Measurements from ENCODE around the gene ST13. TPM values are rescaled to one million over a fixed set of nuclear protein-coding genes. Genes with fewer than 3 reads are reported as not detected.

ST13 gene
- total RNA-seq, 1 experiment from 2014 or later = 200 TPM

GRCh38 chr22:40829131-40829530, 27.3 kb downstream of the ST13 start:
- Histone ChIP-seq H3K27me3 (ENCODE audit: control insufficient read depth, insufficient read depth, low read length) (no peaks in the 10 kb centered on the region), H3K36me3 (ENCODE audit: control insufficient read depth, insufficient read depth, low read length) (peaks cover 43% of the 10 kb centered on the region), H3K9me3 (ENCODE audit: control insufficient read depth, insufficient read depth, low read depth, low read length) (no peaks in the 10 kb centered on the region), H3K27ac (ENCODE audit: low read length) (no peak overlapping the region), H3K4me1 (ENCODE audit: control insufficient read depth, insufficient read depth, low read length) (peaks cover 6% of the 10 kb centered on the region), H3K4me3 (ENCODE audit: low read depth in 2 of 2, low read length in 2 of 2) (no peak overlapping the region)
- TF ChIP-seq REST (IDR thresholded peaks at IDR 0.05; ENCODE audit: insufficient read depth in 1 of 2, low read depth in 2 of 2, low read length in 1 of 2) (no peak), SIN3A (IDR thresholded peaks at IDR 0.05; ENCODE audit: borderline replicate concordance, insufficient read depth, low read depth, low read length) (no peak), POLR2AphosphoS5 (IDR thresholded peaks at IDR 0.05; ENCODE audit: low read depth, low read length) (no peak), TCF7L2 (IDR thresholded peaks at IDR 0.05; ENCODE audit: low read depth, low read length) (no peak), CTCF (IDR thresholded peaks at IDR 0.05) (no peak)
- DNase-seq (ENCODE audit: low read depth, low spot score) = no peak
- ATAC-seq = no peak
- in situ Hi-C loops (cut with HindIII; ENCODE audit: low pct_unique_long_range_greater_than_20kb, low sequenced_read_pairs) (no loop called here), intact Hi-C loops (cut with micrococcal nuclease; ENCODE audit: unreplicated experiment) (no loop called here)
- ChIA-PET CTCF (interaction anchor here (0.6 kb wide), 1 partner anchor 321 kb away, joined by 6 read pairs; no protein-coding TSS in a partner anchor), POLR2A (no interaction called here)
- BruUV-seq (replicated peaks) = no TSS peak

- DNase-seq (ENCODE audit: low read depth, low spot score) = no peak
- H3K36me3 ChIP-seq (ENCODE audit: control insufficient read depth, insufficient read depth, low read length) = peaks cover 34% of the 10 kb centered on the region
These were observed 29.3 kb downstream of the ST13 start for GRCh38 chr22:40826984-40827741.

More at GRCh38 chr22:40826984-40827741, 29.3 kb downstream of the ST13 start:
- ATAC-seq = no peak
- TF ChIP-seq CTCF (IDR thresholded peaks at IDR 0.05) (no peak), SIN3A (IDR thresholded peaks at IDR 0.05; ENCODE audit: borderline replicate concordance, insufficient read depth, low read depth, low read length) (no peak), POLR2AphosphoS5 (IDR thresholded peaks at IDR 0.05; ENCODE audit: low read depth, low read length) (no peak), REST (IDR thresholded peaks at IDR 0.05; ENCODE audit: insufficient read depth in 1 of 2, low read depth in 2 of 2, low read length in 1 of 2) (no peak), TCF7L2 (IDR thresholded peaks at IDR 0.05; ENCODE audit: low read depth, low read length) (no peak)
- Histone ChIP-seq H3K27ac (ENCODE audit: low read length) (no peak overlapping the region), H3K27me3 (ENCODE audit: control insufficient read depth, insufficient read depth, low read length) (no peaks in the 10 kb centered on the region), H3K9me3 (ENCODE audit: control insufficient read depth, insufficient read depth, low read depth, low read length) (no peaks in the 10 kb centered on the region), H3K4me1 (ENCODE audit: control insufficient read depth, insufficient read depth, low read length) (peaks cover 6% of the 10 kb centered on the region), H3K4me3 (ENCODE audit: low read depth in 2 of 2, low read length in 2 of 2) (no peak overlapping the region)
- CTCF ChIA-PET = no interaction called here
- in situ Hi-C loops (cut with HindIII; ENCODE audit: low pct_unique_long_range_greater_than_20kb, low sequenced_read_pairs) = no loop called here
- POLR2A ChIA-PET = interaction anchor here (0.6 kb wide), 1 partner anchor 81 kb away, joined by 6 read pairs; no protein-coding TSS in a partner anchor
- no TSS peak for BruUV-seq (replicated peaks)
- intact Hi-C loops (cut with micrococcal nuclease; ENCODE audit: unreplicated experiment) = no loop called here

Data from Panc1 (cell line).